HCT116 (cell line): ENCODE data around the gene PHYKPL. TPM values are rescaled to one million over a fixed set of nuclear protein-coding genes. Genes with fewer than 3 reads are reported as not detected.

Source experiments
- ATAC-seq: fragments of 200-7000 bp; cut with Tn5 transposase; 2 replicates; pipeline ENCODE4 v1.9.1; 2020; ENCODE audit warnings: mild to moderate bottlenecking, moderate library complexity
- BruUV-seq: library from RNA; stranded (reverse); fragments of 400-500 nt; replicated peaks from 2 replicates; lab custom pipeline; 2021; lab: Mats Ljungman, UMichigan
- CTCF ChIA-PET: fragments of 300-600 bp; sonication (Branson Sonifier 250); formaldehyde crosslinking; loops from one replicate; lab custom pipeline; 2021; ENCODE audit warnings: antibody characterized with exemption; lab: Charles Lee
- POLR2A ChIA-PET: fragments of 300-600, 350-600 bp; sonication (Branson Sonifier 250); formaldehyde crosslinking; loops from one replicate; lab custom pipeline; 2021; ENCODE audit warnings: antibody characterized with exemption; lab: Charles Lee
- RAD21 ChIA-PET, 2 experiments: fragments of 300-600 bp; sonication (Branson Sonifier 250); formaldehyde crosslinking; loops; one replicate each; lab custom pipeline; 2023; ENCODE audit warnings: low total read pairs in 2 of 2; ENCODE audit not compliant: uncharacterized antibody in 2 of 2, unreplicated experiment in 2 of 2, low non-redundant PET in 1 of 2; lab: Charles Lee
- DNase-seq: peaks from one replicate; pipeline ENCODE4 v3.0.0-alpha.2; 2010; ENCODE audit warnings: low read depth, low spot score
- H2AFZ ChIP-seq: fragments of 200-600 bp; shearing (Covaris generic), sonication (generic); 2 replicates; pipeline ENCODE4 v1.6.1; 2017; ENCODE audit warnings: low read depth, mixed run types, mixed read lengths, antibody characterized with exemption, low read length; ENCODE audit not compliant: poor library complexity, severe bottlenecking
- H3K27ac ChIP-seq: 2 replicates; pipeline ENCODE4 v1.5.1; 2012; ENCODE audit warnings: low read depth, low read length
- H3K27me3 ChIP-seq: fragments of 200-600 bp; sonication (generic); 2 replicates; pipeline ENCODE4 v1.6.1; 2016; ENCODE audit warnings: mixed run types, low read length, mixed read lengths; ENCODE audit not compliant: insufficient read depth
- H3K36me3 ChIP-seq, 2 experiments: fragments of 200-500 bp in 1 of 2; fragments of 200-600 bp in 1 of 2; sonication (Bioruptor generic) in 1 of 2; sonication (generic) in 1 of 2; 2 replicates each; pipeline versions ENCODE4 v1.5.1 to v1.6.1; 2014 to 2016; ENCODE audit warnings: low read length in 2 of 2, inconsistent platforms in 1 of 2, mixed read lengths in 1 of 2, mixed run types in 1 of 2; ENCODE audit not compliant: insufficient read depth in 2 of 2, control insufficient read depth in 1 of 2
- H3K4me1 ChIP-seq, 2 experiments: fragments of 200-600 bp in 1 of 2; sonication (generic) in 1 of 2; 2 replicates each; pipeline versions ENCODE4 v1.5.1 to v1.6.1; 2012 to 2017; ENCODE audit warnings: low read length in 2 of 2, inconsistent platforms in 1 of 2, mild to moderate bottlenecking in 1 of 2, mixed read lengths in 1 of 2, mixed run types in 1 of 2, moderate library complexity in 1 of 2; ENCODE audit not compliant: insufficient read depth in 2 of 2, control insufficient read depth in 1 of 2
- H3K4me2 ChIP-seq: fragments of 200-600 bp; sonication (generic); 2 replicates; pipeline ENCODE4 v1.6.1; 2017; ENCODE audit warnings: mixed run types, low read length, mixed read lengths
- H3K4me3 ChIP-seq, 2 experiments: fragments of 200-600 bp in 1 of 2; sonication (generic) in 1 of 2; replicated peaks in 1 of 2; 2 replicates each; pipeline ENCODE4 v1.5.1; 2011 to 2016; ENCODE audit warnings: low read length in 2 of 2, control low read depth in 1 of 2, low read depth in 1 of 2, mild to moderate bottlenecking in 1 of 2, mixed read lengths in 1 of 2, mixed run types in 1 of 2
- H3K79me2 ChIP-seq: fragments of 200-600 bp; sonication (generic); 2 replicates; pipeline ENCODE4 v1.6.1; 2017; ENCODE audit warnings: mild to moderate bottlenecking, mixed run types, low read length, moderate library complexity, mixed read lengths; ENCODE audit not compliant: insufficient read depth
- H3K9ac ChIP-seq: fragments of 200-600 bp; sonication (generic); 2 replicates; pipeline ENCODE4 v1.6.1; 2016; ENCODE audit warnings: low read length, mixed read lengths
- H3K9me2 ChIP-seq: fragments of 200-600 bp; sonication (generic), shearing (Covaris generic); 2 replicates; pipeline ENCODE4 v1.6.1; 2017; ENCODE audit warnings: mixed run types, mild to moderate bottlenecking, moderate library complexity; ENCODE audit not compliant: insufficient read depth
- H3K9me3 ChIP-seq, 2 experiments: fragments of 200-500 bp in 1 of 2; fragments of 200-600 bp in 1 of 2; sonication (Bioruptor generic) in 1 of 2; sonication (generic) in 1 of 2; 2 replicates each; pipeline ENCODE4 v1.6.1; 2014 to 2017; ENCODE audit warnings: low read length in 2 of 2, mixed read lengths in 2 of 2, inconsistent platforms in 1 of 2, low read depth in 1 of 2, mild to moderate bottlenecking in 1 of 2, mixed run types in 1 of 2, moderate library complexity in 1 of 2; ENCODE audit not compliant: control insufficient read depth in 1 of 2, insufficient read depth in 1 of 2
- H4K20me1 ChIP-seq: fragments of 200-600 bp; sonication (generic), shearing (Covaris generic); 2 replicates; pipeline ENCODE4 v1.6.1; 2017; ENCODE audit warnings: mixed run types, mild to moderate bottlenecking, moderate library complexity; ENCODE audit not compliant: insufficient read depth
- CEBPB ChIP-seq: IDR thresholded peaks from 2 replicates; pipeline ENCODE4 v1.6.1; 2012; ENCODE audit warnings: low read depth
- EZH2 ChIP-seq: fragments of 200-600 bp; sonication (generic); IDR thresholded peaks from 2 replicates; pipeline ENCODE4 v1.6.1; 2017; ENCODE audit warnings: antibody characterized with exemption, mixed run types
- EZH2phosphoT487 ChIP-seq: fragments of 200-600 bp; IDR thresholded peaks from 2 replicates; pipeline ENCODE4 v1.6.1; 2018; ENCODE audit warnings: antibody characterized with exemption, borderline replicate concordance
- FOSL1 ChIP-seq: IDR thresholded peaks from 2 replicates; pipeline ENCODE4 v1.6.1; 2012; ENCODE audit warnings: low read depth
- SIN3A ChIP-seq: IDR thresholded peaks from 2 replicates; pipeline ENCODE4 v1.6.1; 2012; ENCODE audit warnings: low read depth
- SP1 ChIP-seq: IDR thresholded peaks from 2 replicates; pipeline ENCODE4 v1.6.1; 2012; ENCODE audit warnings: low read depth
- SRF ChIP-seq: IDR thresholded peaks from 2 replicates; pipeline ENCODE4 v1.6.1; 2012; ENCODE audit warnings: low read depth
- TCF7L2 ChIP-seq: IDR thresholded peaks from 2 replicates; pipeline ENCODE4 v1.7.0; 2011; ENCODE audit warnings: borderline replicate concordance, inconsistent platforms; ENCODE audit not compliant: insufficient read depth, insufficient read length; ENCODE audit errors: extremely low read depth
- YY1 ChIP-seq: IDR thresholded peaks from 2 replicates; pipeline ENCODE4 v1.6.1; 2011; ENCODE audit warnings: low read length, low read depth, moderate library complexity, mild to moderate bottlenecking; ENCODE audit not compliant: insufficient replicate concordance; ENCODE audit errors: extremely low read depth
- ZNF274 ChIP-seq: fragments of 200-500 bp; sonication (Bioruptor generic); IDR thresholded peaks from 2 replicates; pipeline ENCODE4 v1.6.1; 2014; ENCODE audit warnings: mild to moderate bottlenecking, low read depth, low read length, inconsistent platforms
- intact Hi-C: fragments of 100-400 bp; cut with micrococcal nuclease; formaldehyde crosslinking; loops from 2 replicates; pipeline ENCODE4 v1.10.0; 2022
- total RNA-seq: library from RNA; stranded (reverse); gene quantifications from one replicate; pipeline ENCODE4 v1.2.1, GENCODE V29; 2021; ENCODE audit not compliant: unreplicated experiment
- TF ChIP-seq, protein P1 (sequence below): IDR thresholded peaks from 2 replicates; pipeline ENCODE4 v1.6.1; 2012
- TF ChIP-seq, protein P2 (sequence below), 3 experiments: fragments of 200-600 bp in 1 of 3; sonication (generic) in 1 of 3; IDR thresholded peaks in 2 of 3; conservative IDR thresholded peaks in 1 of 3; 2 replicates each; pipeline ENCODE4 v1.5.1; 2012 to 2017; ENCODE audit warnings: low read depth in 2 of 3, low read length in 2 of 3, antibody characterized with exemption in 1 of 3, borderline replicate concordance in 1 of 3, control low read depth in 1 of 3, mild to moderate bottlenecking in 1 of 3, mixed read lengths in 1 of 3, mixed run types in 1 of 3, moderate library complexity in 1 of 3; ENCODE audit not compliant: insufficient read depth in 1 of 3

The PHYKPL gene
- total RNA-seq, 1 experiment from 2014 or later: 57.8 TPM

DNA sequence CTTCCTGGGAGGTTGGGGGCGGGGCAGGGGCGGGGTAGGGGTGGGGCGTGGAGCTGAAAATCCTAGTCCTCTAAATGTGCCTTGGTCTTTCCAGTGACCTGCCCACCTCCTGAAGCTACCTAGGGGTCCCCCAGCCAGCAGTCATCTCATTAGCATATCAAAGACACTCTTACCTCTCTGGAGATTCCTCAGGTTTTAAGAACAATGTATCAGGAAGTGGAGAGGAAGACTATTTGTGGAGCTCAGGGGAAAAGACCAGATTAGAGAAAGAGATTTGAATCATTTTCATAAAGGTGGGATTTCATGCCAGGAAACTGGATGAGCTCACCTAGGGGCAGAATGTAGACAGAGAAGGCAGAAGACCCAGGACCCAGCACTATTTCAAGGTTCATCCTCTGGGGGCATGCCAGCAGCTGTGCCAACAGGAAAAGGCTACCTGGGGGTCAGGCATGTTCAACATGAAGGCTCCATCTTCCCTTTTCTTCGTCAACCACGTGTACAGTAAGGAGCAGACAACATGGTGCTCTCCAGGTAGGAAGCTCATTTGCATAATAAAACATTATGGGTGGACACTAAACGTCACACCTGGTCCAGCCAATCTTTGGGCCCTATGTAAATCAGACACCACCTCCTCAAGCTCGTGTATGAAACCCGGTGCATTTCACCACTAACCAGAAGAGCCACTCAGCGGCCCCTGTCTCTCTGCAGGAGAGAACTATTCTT, 52.3 kb downstream of the PHYKPL start:
- H3K9ac ChIP-seq: no peak overlapping the region
- H3K36me3 ChIP-seq: no peaks in the 10 kb centered on the region
- H3K4me3 ChIP-seq: no peak overlapping the region
- H3K27ac ChIP-seq: no peak overlapping the region
- intact Hi-C loops: no loop called here
- no peaks in the 10 kb centered on the region for H3K27me3 ChIP-seq
- no peak overlapping the region for H2AFZ ChIP-seq
- TF ChIP-seq FOSL1: no peak
- TF ChIP-seq, protein P1, sequence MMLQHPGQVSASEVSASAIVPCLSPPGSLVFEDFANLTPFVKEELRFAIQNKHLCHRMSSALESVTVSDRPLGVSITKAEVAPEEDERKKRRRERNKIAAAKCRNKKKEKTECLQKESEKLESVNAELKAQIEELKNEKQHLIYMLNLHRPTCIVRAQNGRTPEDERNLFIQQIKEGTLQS: no peak
- TF ChIP-seq TCF7L2: no peak
- TF ChIP-seq SRF: no peak
- TF ChIP-seq EZH2: no peak
- TF ChIP-seq YY1: no peak
- no peak for TF ChIP-seq EZH2phosphoT487
- TF ChIP-seq CEBPB: no peak
- no peak for TF ChIP-seq SIN3A
- no peak for TF ChIP-seq SP1
- TF ChIP-seq, protein P2, sequence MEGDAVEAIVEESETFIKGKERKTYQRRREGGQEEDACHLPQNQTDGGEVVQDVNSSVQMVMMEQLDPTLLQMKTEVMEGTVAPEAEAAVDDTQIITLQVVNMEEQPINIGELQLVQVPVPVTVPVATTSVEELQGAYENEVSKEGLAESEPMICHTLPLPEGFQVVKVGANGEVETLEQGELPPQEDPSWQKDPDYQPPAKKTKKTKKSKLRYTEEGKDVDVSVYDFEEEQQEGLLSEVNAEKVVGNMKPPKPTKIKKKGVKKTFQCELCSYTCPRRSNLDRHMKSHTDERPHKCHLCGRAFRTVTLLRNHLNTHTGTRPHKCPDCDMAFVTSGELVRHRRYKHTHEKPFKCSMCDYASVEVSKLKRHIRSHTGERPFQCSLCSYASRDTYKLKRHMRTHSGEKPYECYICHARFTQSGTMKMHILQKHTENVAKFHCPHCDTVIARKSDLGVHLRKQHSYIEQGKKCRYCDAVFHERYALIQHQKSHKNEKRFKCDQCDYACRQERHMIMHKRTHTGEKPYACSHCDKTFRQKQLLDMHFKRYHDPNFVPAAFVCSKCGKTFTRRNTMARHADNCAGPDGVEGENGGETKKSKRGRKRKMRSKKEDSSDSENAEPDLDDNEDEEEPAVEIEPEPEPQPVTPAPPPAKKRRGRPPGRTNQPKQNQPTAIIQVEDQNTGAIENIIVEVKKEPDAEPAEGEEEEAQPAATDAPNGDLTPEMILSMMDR (IDR thresholded peaks at IDR 0.05 in 2 of 3, conservative IDR thresholded peaks at IDR 0.05 in 1 of 3; ENCODE audit: borderline replicate concordance in 1 of 3, insufficient read depth in 1 of 3, low read depth in 2 of 3, low read length in 2 of 3): no peak
- no peak for TF ChIP-seq ZNF274
- H3K9me3 ChIP-seq: no peaks in the 10 kb centered on the region
- H3K9me2 ChIP-seq: no peaks in the 10 kb centered on the region
- ATAC-seq: no peak
- no peaks in the 10 kb centered on the region for H3K79me2 ChIP-seq
- H4K20me1 ChIP-seq: no peaks in the 10 kb centered on the region
- no peak for DNase-seq
- BruUV-seq: no TSS peak
- ChIA-PET RAD21 (no interaction called here), CTCF (no interaction called here), POLR2A (no interaction called here)
- no peaks in the 10 kb centered on the region for H3K4me1 ChIP-seq
- no peak overlapping the region for H3K4me2 ChIP-seq
